Activated CD8-positive, alpha-beta memory T cell treated with anti-CD3 and anti-CD28 coated beads, Interleukin-2, amount 50 U/mL, for 24 hours (primary cell): ENCODE measurements around the gene PHACTR3.

Experiments used
- DNase-seq: peaks from one replicate; pipeline ENCODE4 v3.0.0-alpha.2; 2020; ENCODE audit errors: extremely low read depth

PHACTR3 gene

DNA sequence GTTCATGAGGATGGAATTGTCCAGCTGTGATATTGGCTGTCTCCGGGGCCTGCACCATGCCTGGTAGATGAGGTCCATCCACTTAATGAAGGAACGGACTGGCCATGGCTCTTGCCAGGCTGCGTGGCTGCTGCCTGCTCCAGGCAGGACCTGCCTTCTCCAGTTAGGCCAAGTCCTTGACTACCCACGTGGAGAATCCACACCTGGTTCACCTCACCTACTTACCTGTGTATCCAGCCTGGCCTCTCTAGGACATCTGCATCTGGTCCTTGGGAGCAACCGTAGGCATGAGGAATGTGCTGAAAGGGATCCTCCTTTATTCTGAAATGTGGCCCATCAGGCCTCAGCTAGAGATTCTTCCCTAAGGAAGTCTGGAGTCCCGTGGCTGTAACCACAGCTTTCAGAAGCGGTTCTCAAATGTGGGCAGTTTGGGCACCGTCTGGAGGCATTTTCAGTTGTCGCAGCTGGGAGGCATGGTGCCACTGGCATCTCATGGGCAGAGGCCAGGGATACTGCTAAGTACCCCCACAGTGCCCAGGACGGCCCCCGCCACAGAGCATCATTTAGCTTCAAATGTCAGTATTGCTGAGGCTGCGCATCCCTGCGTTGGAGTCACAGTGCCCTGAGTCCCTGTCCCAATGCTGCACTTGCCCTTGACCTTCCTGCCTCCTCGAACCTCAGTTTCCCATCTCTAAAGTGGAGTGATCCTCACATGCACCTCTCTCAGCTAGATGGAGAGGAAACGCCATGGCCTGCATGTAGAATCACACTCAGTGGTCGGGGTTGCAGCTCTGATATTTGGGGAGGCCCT is 67.5 kb downstream of the PHACTR3 start:
- DNase-seq = no peak

DNA sequence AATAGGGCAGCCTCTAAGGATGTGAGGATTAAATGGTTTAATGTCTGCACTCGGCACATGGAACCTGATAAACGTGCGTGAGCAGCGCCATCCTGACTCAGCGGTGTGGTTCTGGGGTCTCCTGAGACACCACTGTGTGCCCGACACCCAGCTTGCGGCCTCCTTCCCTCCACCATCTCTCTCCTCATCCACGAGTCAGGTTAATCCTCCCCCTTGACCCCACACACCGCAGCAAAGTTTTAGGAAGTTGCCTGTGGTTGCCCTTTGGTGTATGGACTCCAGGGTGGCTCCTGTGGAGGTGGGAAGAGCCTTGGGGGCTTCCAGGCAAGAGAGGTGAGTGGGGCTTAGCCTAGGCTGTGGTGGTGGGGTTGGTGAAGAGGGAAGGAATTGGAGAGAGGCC is 68.2 kb downstream of the PHACTR3 start:
- no peak for DNase-seq

DNA sequence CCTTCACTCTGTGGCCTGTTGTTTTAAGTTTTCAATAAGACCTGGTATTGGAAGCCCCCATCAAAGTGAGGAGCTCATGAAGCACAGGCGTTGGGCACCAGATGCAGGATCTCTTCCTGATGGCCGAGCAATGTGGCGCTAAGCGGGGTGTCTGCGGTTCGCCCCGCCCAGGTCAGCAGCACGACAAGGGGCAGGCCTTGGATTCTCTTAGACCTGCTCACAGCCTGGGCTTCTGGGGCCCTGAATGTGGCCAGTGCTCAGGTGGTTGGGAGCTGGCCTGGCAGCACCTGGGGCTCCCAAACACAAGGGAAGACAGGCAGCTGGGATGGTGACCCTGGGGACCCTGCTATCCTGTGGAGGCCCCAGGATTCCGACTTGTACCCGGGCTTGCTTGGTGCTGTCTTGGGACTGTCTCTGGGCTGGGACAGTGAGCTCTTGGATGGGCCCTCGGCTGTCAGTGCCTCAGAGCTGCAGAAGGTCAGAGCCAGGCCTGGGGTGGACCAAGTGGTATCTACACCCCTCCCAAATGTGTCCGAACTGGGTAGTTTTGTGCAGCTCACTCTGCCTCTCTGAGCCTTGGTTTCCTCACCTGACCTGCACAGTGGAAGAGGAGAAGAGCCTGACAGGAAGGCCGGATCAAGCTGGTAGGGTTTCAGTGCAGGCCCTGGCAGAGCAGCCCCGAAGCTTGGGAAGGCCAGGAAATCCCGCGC is 69.1 kb downstream of the PHACTR3 start:
- DNase-seq = no peak

DNA sequence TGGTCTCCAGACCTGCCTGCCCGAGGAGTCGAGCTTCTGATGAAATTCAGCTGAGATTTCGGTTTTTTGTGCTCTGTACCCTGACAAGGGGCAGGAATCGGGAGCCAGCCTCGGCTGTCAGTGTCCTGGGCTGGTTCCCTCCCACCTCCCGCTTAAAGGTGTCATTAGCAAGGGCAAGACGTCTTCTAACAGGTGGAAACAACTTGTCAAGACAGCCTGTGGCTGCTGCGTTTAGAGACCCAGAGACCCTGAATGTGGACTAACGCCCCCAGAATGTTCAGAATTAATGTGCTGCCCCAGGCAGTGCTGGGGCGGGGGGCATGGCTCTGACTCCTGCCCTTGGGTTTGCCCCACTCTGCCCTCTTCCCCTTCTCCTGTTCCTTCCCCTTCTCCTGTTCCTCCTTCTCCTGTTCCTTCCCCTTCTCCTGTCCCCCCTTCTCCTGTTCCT is 69.7 kb downstream of the PHACTR3 start:
- DNase-seq = no peak

DNA sequence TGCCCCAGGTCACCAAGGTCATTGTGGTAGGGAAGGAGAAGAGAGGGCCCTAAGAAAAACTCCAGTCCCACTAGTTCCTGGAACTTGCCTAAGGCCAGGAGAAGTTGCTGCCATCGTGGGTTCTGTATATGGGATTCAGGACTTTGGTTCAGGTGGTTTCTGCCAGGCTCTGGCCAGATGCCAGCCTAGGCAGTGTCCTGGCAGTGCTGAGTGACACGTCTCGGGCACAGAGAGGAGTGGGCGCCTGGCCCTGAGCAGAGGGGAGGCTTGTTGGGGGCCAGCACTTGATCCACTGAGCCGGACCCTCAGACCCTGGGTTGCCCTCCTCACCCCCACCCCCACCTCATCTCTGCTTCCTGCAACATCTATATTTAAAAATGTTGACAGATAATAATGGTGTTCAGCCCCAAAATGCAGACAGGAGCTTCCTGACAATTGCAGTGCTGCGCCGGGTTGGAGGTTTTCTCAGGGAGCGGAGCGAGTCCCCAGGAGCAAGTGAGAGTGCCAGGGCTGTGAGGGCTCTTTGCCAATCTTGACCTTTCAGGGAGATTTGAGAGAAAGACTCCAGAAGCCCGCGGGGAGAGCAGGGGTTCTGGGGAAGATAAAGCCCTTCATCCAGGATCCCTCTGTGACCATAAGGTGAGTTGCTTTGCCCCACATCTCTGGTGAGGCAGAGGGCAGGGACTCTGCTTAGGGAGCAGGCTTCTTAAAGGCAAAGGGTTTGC is 71.9 kb downstream of the PHACTR3 start:
- no peak for DNase-seq

DNA sequence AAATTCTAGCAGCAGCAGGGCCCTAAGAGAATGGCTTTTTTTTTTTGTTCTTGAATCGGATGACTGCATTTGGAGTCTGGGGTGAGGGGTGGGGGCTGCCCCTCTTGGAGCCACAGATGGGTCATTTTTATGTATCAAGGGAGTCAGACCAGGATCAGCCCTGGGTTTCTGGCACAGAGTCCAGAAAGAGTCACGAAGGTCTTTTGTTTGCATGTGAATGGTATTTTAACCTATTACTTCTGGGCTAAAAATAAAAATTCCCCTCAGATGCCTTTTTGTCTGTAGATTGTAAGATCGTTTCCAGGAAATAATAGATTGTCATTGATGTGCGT is 72.5 kb downstream of the PHACTR3 start:
- DNase-seq = no peak

DNA sequence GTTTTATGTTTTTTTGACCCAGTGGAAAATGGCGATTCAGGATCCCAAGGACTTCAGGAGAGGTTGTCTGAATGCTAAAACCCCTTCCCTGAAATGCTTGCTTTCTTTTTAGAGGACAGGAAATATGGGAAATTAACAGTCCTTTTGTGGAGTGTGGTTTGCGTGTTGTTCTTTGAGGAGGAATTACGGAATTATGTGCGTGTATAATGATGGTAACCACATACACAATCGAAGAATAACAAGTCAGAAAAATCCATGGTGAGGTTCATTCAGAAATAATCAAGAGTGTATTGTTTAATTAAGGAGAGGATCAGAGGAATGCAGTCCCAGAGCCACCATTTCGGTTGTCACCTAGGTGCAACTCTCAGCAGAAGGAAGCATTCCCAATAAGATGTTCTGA is 73.2 kb downstream of the PHACTR3 start:
- no peak for DNase-seq

DNA sequence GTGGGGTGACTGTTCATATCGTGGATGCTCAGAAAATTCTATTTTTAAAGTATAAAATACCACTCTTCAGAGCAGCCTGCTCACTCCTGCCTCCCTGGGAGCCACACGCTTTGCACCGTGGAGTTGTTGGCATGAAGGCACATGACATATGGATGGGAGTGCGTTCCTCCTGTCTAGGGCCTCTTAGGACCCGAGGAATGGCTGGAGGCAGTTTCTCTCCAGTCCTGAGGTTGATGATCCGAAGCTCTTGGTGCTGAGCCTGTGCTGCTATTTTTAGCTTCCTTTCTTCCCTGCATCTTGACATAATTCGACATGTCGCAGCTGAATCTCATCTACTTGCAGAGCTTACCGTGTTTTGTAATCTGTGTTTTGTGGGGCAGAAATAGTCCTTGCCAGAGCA is 73.9 kb downstream of the PHACTR3 start:
- no peak for DNase-seq

DNA sequence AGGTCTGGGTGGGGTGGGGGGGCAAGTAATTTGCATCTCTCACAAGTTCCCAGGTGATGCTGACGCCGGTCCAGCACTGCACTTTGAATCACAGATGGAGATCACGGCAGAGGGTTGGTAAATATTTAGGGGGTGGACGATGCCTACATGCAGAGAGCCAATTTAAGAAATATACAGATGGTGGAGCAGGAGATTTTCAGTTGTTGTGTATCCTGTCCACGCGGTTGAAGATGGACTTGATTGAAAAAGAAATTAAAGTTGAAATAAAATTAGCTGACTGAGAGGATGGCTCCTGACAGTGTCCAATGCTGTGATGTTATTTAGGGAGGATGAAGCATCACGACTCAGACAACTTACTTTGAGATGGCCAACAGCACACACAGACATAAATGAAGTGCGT is 74.6 kb downstream of the PHACTR3 start:
- no peak for DNase-seq

DNA sequence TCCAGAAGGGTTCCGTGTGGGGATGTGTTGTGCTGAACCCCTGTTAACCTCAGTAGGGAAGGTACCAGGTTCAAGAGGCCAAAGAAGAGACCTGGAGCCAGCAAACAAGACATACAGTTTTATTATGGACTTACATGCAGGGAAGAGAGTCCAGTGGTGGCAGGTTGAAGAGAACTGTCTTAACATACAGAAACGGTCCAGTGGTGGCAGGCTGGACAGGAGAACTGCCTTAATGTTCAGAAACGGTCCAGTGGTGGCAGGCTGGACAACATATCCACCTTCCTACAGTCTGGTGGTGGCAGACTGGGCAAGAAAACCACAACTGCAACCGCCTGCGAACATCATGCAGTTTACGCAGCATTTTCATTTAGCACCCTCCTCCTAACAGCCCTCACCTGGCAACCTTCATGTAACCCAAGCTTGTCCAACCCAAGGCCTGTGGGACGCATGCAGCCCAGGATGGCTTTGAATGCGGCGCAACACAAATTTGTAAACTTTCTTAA is 75.9 kb downstream of the PHACTR3 start:
- no peak for DNase-seq

DNA sequence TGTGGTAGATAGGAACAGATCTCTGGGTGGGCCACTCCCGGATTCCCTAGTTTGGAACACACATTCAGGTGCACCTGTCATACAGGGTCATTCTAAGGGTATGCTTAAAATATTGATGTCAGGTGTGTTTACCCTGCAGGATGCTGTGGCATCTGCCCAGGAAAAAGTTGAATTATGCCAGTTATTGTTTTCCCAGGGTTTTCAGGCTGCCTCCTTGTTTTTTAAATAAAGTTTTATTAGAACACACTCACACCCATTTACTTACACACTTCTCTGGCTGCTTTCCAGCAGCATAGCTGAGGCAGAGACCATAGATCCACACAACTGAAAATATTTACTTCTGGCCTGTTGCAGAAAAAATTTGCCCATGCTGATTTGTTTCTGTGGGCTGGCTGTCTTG is 76.5 kb downstream of the PHACTR3 start:
- no peak for DNase-seq

DNA sequence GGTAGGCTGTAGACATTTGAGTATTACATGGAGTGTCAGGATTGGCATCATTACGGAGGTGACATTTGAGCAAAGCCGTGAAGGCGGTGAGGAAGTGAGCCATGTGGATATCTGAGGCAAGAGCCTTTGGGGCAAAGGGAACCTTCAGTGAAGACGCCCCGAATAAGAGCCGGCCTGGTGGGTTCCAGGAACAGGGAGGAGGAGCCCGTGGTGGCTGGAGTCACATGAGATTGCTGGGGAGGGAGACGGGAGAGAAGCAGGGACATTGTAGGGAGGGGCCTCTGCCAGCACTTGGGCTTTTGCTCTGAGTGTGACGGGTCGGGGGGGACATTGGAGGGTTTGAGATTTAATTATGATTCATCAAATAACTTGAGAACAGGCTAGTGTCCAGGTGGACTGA is 78.3 kb downstream of the PHACTR3 start:
- DNase-seq = no peak

DNA sequence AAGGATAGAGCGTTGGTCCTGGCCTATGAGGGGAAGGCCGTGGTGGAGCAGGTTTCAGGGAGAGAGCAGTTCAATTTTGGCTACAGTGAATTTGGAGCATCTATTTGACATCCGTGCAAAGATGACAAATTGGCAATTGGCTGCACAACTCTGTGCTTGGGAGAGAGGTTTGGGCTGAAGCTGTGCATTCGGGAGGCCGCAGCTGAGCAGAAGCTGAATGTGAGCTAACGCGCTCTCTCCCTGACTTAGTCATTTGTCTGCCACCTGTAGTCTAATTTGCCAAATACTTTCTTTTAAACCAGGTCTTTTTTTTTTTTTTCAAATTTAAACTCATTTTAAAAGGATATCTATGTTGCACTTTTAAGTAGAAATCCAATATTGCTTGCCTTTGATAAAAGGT is 78.8 kb downstream of the PHACTR3 start:
- DNase-seq = no peak

DNA sequence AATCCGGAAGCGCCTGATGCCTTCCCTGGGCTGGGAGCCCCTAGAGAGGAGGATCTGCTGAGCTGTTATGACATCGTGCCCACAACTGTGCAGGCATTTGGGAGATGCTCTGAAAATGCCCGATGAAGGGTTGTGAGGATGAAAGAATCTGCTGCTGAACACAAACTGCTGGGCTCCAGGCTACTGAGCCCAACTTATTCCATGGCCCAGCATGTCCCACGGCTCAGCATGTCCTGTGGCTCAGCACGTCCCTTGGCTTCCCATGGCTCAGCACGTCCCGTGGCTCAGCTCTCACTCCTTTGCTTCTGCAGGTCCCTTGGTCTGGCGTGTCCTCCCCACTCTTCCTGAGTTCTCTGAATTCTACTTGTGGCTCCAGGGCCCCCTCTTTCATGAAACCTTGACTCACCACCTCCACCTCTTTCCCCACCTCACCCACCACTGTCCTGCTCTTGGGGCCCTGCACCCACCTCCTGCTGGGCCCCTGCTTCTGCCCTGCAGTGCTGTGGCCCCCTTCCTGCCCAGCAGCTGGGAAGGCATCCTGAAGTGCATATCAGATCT is 80.4 kb downstream of the PHACTR3 start:
- no peak for DNase-seq

DNA sequence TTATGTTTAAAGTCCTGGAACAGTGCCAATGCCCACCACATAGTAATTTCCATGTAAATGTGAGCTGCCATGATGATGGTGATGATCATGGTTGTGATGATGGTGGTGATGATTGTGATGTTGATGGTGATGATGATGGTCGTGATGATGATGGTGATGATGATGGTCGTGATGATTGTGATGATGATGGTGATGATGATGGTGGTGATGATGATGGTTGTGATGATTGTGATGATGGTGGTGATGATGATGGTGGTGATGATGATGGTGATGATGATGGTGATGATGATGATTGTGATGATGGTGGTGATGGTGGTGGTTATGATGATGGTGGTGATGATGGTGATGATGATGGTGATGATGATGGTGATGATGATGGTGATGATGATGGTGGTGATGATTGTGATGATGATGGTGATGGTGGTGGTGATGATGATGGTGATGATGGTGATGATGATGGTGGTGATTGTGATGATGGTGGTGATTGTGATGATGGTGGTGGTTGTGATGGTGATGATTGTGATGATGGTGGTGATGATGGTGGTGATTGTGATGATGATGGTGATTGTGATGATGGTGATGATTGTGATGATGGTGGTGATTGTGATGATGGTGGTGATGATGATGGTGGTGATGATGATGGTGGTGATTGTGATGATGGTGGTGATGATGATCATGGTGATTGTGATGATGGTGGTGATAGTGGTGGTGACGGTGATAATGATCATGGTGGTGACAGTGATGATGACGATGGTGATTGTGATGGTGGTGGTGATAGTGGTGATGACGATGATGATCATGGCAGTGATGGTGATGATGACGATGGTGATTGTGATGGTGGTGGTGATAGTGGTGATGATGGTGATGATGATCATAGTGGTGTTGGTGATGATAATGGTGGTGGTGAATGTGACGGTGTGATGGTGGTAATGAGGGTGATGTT is 82.3 kb downstream of the PHACTR3 start:
- no peak for DNase-seq

DNA sequence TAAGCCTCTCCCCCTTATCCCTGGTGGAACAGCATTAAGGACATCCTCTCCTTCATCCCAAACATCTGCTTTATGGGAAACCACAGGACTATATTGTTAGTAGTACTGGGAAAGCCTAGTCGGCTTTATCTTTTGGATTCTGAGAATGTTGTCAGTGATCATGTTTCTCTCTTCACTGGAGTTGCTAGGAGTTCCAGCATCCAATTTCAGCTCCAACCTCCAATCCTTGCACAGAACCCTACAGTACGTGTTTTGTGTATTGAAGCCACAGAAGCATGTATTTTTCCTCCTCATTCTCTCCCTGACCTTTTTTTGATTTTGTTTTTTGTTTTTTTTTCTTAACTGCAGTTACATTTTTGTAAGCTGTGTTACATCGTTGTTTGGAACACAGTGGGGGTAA is 84.0 kb downstream of the PHACTR3 start:
- DNase-seq = no peak

DNA sequence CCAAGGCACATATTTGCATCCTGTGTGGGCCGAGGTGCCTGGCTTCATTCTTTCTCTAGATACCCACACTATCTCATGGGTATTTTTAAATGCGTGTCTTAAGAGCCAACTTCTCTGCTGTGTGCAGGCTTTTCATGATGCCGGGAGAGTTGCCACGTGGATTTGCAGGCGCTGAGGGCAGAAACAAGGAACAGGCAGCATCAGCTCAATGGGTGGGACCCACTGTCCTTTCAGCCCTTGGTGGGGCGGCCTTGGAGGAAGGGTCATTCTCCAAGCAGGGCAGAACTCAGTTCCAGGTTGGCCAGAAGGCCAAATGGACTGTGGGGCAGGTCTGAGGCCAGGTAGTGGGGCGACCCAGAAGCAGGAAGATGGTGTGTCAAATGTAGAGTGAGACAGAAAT is 84.7 kb downstream of the PHACTR3 start:
- DNase-seq = no peak

DNA sequence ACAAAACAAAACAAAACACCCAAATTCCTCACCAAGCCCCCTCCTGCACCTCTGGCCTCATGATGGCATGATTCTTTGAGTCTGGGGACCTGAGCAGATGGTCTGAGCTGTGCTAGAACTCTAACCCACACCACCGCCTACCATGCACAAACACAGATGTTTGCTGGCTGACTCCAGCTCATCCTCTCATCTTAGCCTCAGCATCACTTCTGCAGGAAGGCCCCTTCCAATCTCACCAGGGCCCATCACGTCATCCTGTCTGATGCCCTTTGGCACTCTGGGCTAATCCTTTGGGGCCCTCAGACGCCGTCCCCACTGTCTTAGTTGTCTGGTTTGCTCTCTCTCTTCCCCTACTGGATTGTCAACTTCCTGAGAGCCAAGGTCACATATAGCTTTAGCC is 85.8 kb downstream of the PHACTR3 start:
- no peak for DNase-seq

DNA sequence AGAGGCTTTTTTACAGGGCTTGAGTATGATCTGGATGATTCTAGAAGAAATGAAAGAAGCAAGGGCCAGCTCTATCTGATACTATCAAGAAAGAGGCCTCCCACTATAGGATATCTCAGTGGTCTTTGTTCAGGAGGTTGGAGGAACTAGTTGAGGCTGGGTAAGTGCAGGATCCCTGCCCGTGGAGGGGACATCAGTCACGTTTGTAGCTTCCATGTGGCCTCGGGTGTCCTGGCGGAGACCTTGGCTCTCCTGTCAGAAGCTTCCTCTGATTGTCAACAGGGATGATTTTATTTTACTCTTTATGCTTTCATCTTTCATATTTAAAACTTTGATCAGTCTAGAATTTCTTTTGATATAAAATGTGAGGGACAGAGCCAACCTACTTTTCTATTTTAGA is 86.6 kb downstream of the PHACTR3 start:
- no peak for DNase-seq

DNA sequence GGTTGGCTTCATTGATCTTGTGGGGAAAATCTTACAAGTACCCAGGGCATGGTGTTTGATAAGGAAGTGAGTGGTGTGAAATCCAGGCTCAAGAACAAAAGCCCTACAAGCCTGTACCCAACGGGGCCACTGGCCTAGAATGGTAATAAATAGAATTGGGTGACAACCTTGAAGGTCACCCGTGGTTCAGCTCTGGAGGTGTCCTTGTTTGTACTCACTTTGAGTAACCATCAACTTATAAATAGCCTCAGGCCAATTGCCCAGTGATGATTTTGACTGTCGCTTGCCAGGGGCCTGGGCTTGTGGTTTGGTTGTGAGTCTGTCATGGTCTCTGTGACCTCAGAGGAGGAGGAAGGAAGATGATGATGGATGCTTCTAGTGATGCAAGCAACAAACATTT is 87.8 kb downstream of the PHACTR3 start:
- DNase-seq = no peak

DNA sequence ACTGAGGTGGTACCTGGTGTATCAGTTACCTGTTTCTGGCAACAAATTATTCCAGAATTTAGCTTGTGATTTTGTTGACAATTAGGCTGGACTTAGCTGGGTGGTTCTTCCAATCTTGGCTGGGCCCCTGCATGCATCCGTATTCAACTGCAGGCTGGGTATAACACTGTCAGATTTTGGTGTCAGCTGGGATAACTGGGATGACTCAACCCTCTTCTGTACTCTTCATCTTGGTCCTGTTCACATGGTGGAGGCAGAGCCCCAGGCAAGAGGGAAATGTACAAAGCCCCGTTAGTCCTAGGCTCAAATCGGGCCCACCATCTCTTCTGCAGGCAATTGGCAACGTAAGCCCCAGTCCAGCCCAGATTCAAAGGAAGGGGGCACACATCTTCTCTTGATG is 89.2 kb downstream of the PHACTR3 start:
- no peak for DNase-seq
